Neural crest cell (in vitro differentiated cells): ENCODE data around the gene DGKZ. TPM values are rescaled to one million over a fixed set of nuclear protein-coding genes. Genes with fewer than 3 reads are reported as not detected.

Source experiments
- DNase-seq: peaks from one replicate; pipeline ENCODE4 v3.0.0; 2021; ENCODE audit warnings: low read depth, mixed read lengths, low spot score
- H3K27ac Mint-ChIP-seq: one replicate; pipeline ENCODE4 v1.8.0; 2021; ENCODE audit warnings: mild to moderate bottlenecking, mixed read lengths; ENCODE audit not compliant: unreplicated experiment
- H3K27me3 Mint-ChIP-seq: 2 replicates; pipeline ENCODE4 v1.8.0; 2021; ENCODE audit warnings: low read depth, mild to moderate bottlenecking, mixed read lengths
- H3K36me3 Mint-ChIP-seq: 2 replicates; pipeline ENCODE4 v1.8.0; 2021; ENCODE audit warnings: low read depth, mild to moderate bottlenecking, mixed read lengths
- H3K4me1 Mint-ChIP-seq: 2 replicates; pipeline ENCODE4 v1.8.0; 2021; ENCODE audit warnings: mixed read lengths
- H3K4me3 Mint-ChIP-seq: one replicate; pipeline ENCODE4 v1.8.0; 2021; ENCODE audit warnings: mild to moderate bottlenecking, mixed read lengths
- H3K9me3 Mint-ChIP-seq: 2 replicates; pipeline ENCODE4 v1.8.0; 2021; ENCODE audit warnings: mixed read lengths
- total RNA-seq: library from RNA; stranded (reverse); gene quantifications from 2 replicates; pipeline ENCODE4 v1.2.1, GENCODE V29; 2021
- TF ChIP-seq, protein P1 (sequence below): fragments of 200-600 bp; sonication (generic); conservative IDR thresholded peaks from 2 replicates; pipeline ENCODE4 v1.5.0; 2021; ENCODE audit warnings: antibody characterized with exemption, mild to moderate bottlenecking

Gene DGKZ
- total RNA-seq, 1 donor from 2014 or later: 60.1 TPM

DNA sequence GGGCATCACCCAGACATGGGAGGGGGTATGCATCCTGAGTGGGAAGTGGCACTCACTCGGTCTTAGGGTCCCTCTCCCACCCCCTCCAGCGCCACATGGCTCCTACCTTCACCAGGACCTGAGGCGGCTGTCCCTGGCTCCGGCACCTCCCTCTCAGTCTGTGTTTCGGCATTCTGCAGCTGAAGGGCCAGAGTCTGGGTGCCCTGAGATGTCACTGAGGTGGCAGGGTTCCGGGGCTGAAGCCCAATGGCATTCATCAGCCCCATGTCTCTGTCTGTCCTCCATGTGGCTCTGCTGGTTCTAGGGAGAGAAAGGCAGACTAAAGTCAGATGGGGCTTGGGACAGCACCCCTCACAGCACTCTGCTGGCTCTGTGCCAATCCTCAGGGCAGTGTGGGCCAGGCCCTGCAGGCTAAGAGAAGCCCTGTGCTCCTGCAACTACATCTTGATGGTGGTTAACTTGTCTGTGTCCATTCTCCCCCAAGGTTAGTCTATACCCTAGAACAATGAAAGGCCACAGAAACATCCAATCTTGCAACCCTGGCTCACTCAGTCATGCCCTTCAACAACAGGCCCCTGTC, 61.2 kb downstream of the DGKZ start:
- Mint-ChIP-seq H3K27ac (no peak overlapping the region), H3K36me3 (no peaks in the 10 kb centered on the region), H3K4me1 (peaks cover 3% of the 10 kb centered on the region), H3K27me3 (no peaks in the 10 kb centered on the region), H3K4me3 (no peak overlapping the region), H3K9me3 (no peaks in the 10 kb centered on the region)
- TF ChIP-seq, protein P1, sequence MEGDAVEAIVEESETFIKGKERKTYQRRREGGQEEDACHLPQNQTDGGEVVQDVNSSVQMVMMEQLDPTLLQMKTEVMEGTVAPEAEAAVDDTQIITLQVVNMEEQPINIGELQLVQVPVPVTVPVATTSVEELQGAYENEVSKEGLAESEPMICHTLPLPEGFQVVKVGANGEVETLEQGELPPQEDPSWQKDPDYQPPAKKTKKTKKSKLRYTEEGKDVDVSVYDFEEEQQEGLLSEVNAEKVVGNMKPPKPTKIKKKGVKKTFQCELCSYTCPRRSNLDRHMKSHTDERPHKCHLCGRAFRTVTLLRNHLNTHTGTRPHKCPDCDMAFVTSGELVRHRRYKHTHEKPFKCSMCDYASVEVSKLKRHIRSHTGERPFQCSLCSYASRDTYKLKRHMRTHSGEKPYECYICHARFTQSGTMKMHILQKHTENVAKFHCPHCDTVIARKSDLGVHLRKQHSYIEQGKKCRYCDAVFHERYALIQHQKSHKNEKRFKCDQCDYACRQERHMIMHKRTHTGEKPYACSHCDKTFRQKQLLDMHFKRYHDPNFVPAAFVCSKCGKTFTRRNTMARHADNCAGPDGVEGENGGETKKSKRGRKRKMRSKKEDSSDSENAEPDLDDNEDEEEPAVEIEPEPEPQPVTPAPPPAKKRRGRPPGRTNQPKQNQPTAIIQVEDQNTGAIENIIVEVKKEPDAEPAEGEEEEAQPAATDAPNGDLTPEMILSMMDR: no peak
- DNase-seq: no peak

DNA sequence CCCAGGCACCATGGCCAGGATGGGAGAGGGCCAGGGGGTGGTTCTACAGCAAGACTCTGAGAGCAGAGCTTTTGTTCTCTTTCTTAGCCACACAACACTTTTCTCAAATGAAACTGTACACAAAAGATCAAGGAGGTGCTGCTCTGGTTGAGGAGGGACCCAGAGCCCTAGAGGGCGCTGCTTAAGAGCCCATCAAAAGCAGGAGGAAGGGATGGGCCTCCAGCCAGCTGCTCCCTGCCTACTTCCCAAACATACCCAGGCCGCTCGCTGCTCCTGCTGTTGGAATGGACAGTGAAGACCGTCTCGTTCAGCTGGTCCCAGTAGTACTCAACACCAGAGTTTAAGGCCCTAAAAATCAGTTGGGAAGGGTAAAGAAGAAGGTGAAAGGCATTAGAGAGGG, 62.8 kb downstream of the DGKZ start:
- no peaks in the 10 kb centered on the region for H3K27me3 Mint-ChIP-seq
- H3K36me3 Mint-ChIP-seq: no peaks in the 10 kb centered on the region
- DNase-seq: no peak
- no peaks in the 10 kb centered on the region for H3K9me3 Mint-ChIP-seq
- no peak overlapping the region for H3K4me3 Mint-ChIP-seq
- H3K4me1 Mint-ChIP-seq: peaks cover 3% of the 10 kb centered on the region
- peak overlapping the region; percentile 78 for H3K27ac Mint-ChIP-seq
- TF ChIP-seq, protein P1: no peak

DNA sequence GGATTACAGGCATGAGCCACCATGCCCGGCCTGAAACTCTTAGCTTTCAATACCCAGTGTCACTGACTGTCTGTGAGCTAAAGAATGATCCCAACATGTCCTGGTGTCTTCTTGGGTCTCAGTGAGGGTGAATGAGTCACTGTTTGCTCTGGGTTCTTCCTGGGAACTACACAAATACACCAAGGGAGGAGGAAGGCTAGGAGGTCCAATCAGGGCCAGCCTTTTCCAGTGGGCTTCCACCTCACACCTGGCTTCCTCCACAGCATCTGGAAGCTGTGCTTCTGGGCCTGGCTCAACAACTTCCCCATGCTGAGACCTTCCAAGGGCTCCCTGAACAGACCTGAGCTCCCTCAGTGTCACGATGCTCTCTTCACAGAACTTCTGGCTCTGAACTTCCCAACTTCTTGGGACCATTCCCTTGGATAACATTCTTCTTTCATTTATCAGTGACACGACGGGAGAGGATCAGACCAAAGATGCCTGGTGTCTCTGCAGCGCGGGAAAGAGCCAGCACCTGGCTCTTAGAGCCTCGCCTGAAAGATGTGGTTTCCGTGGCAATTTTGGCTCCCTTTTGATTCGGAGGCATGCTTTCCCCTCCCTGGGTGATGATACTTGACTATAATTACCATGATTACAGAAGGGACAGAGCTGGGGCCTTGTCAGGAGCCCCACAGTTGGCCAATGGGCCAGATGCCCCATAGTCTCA, 66.7 kb downstream of the DGKZ start:
- DNase-seq: no peak
- Mint-ChIP-seq H3K4me3 (no peak overlapping the region), H3K36me3 (peaks cover 4% of the 10 kb centered on the region), H3K9me3 (no peaks in the 10 kb centered on the region), H3K4me1 (peaks cover 12% of the 10 kb centered on the region), H3K27me3 (no peaks in the 10 kb centered on the region), H3K27ac (no peak overlapping the region)
- TF ChIP-seq, protein P1: no peak

DNA sequence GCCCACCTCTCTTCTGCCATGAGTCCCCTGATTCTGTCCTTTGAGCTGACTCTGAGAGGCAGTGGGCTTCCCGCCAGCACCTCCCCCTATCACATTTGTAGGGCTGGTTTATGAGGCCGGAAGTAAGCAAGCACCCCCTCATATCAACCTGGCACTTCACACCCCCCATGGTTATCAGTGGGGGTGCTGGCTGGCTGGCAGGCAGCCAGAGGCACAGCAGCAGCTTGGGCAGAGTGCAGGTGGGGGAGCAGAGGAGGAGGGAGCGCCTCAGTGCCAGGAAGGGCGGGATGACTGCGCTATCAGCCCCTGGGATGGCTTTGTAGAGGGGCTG, 67.2 kb downstream of the DGKZ start:
- Mint-ChIP-seq H3K27me3 (no peaks in the 10 kb centered on the region), H3K4me1 (peaks cover 14% of the 10 kb centered on the region), H3K9me3 (no peaks in the 10 kb centered on the region), H3K27ac (no peak overlapping the region), H3K36me3 (peaks cover 4% of the 10 kb centered on the region), H3K4me3 (no peak overlapping the region)
- DNase-seq: no peak
- TF ChIP-seq, protein P1: no peak

DNA sequence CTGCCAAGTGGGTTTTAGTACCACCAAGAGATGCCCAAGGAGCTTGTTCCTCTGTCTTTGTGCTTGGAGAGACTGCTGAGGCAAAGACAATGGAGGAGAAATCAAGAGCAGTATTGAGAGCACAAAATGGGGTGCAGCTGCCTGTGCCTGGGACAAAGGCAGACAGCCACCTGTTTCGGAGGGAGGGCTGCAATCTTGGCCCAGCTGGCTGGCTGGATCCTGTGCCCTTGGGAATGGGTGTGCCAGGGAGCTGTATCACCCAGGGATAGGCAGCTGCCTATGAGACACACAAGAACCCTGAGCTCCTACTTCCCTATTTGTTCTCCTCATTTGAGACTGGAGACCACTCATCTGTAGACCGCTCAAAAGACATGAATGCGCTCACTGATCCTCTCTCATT, 67.6 kb downstream of the DGKZ start:
- no peak for DNase-seq
- TF ChIP-seq, protein P1: no peak
- H3K9me3 Mint-ChIP-seq: no peaks in the 10 kb centered on the region
- no peaks in the 10 kb centered on the region for H3K27me3 Mint-ChIP-seq
- H3K4me3 Mint-ChIP-seq: no peak overlapping the region
- peaks cover 4% of the 10 kb centered on the region for H3K36me3 Mint-ChIP-seq
- peaks cover 14% of the 10 kb centered on the region for H3K4me1 Mint-ChIP-seq
- no peak overlapping the region for H3K27ac Mint-ChIP-seq
